Tibial nerve (tissue), 4 donors: Measurements from ENCODE around the gene FGD3.

Source experiments
- EP300 ChIP-seq, 2 donors: sonication (generic); formaldehyde crosslinking; IDR thresholded peaks; one replicate each; pipeline ENCODE4 v1.6.1; 2017; ENCODE audit warnings: antibody characterized with exemption in 2 of 2, mild to moderate bottlenecking in 1 of 2
- POLR2A ChIP-seq, 2 donors: fragments of 450-650 bp; IDR thresholded peaks; one replicate each; pipeline ENCODE4 v1.6.1; 2017; ENCODE audit warnings: antibody characterized with exemption in 2 of 2, mild to moderate bottlenecking in 2 of 2, moderate library complexity in 2 of 2
- TF ChIP-seq, protein P1 (sequence below), 5 experiments: fragments of 200-600 bp in 3 of 5; fragments of 450-650 bp in 2 of 5; sonication (generic) in 3 of 5; IDR thresholded peaks; one replicate each; pipeline ENCODE4 v1.5.1; 2016 to 2019; ENCODE audit warnings: antibody characterized with exemption in 5 of 5, mild to moderate bottlenecking in 3 of 5, moderate library complexity in 2 of 5

DNA sequence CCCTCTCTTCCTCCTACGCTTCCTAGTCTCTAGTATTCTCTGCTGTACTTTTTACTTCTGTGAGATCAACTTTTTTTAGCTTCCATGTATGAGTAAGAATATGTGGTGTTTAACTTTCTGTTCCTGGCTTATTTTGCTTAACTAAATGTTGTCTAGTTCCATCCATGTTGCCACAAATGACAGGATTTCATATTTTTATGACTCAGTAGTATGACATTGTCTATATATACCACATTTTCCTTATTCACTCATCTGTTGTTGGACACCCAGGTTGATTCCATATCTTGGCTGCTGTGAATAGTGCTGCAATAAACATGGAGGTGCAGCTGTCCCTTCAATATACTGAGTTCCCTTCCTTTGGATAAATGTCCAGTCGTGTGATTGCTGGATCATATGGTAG is 34.8 kb downstream of the FGD3 start:
- TF ChIP-seq POLR2A (IDR thresholded peaks at IDR 0.05), result no peak
- TF ChIP-seq, protein P1, sequence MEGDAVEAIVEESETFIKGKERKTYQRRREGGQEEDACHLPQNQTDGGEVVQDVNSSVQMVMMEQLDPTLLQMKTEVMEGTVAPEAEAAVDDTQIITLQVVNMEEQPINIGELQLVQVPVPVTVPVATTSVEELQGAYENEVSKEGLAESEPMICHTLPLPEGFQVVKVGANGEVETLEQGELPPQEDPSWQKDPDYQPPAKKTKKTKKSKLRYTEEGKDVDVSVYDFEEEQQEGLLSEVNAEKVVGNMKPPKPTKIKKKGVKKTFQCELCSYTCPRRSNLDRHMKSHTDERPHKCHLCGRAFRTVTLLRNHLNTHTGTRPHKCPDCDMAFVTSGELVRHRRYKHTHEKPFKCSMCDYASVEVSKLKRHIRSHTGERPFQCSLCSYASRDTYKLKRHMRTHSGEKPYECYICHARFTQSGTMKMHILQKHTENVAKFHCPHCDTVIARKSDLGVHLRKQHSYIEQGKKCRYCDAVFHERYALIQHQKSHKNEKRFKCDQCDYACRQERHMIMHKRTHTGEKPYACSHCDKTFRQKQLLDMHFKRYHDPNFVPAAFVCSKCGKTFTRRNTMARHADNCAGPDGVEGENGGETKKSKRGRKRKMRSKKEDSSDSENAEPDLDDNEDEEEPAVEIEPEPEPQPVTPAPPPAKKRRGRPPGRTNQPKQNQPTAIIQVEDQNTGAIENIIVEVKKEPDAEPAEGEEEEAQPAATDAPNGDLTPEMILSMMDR (IDR thresholded peaks at IDR 0.05), result no peak
- TF ChIP-seq EP300 (IDR thresholded peaks at IDR 0.05), result no peak
